ENCODE results near the gene KLHL36.

The KLHL36 gene

DNA sequence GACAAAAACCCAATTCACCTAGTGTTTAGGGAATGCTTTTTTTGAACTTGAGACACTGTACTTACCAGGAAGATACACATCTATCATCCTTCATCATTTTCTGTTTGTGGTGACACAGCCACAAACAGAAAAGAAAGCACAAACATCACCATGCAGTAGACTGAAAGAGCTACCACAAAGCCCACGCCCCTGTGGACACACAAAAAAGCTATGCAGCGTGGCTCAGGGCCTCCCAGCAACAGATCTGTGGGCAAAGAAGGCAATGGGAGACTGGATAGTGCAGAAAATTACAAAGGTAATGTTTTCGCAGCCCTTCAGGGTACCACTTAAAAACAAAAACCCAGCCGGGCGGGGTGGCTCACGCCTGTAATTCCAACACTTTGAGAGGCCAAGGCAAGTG lies 40.0 kb upstream of the KLHL36 start:
- H3K4me1 ChIP-seq (ENCODE audit: insufficient read depth, low read length) = peaks cover 27% of the 10 kb centered on the region
- H3K36me3 ChIP-seq (ENCODE audit: insufficient read depth, low read length) = no peaks in the 10 kb centered on the region
- no peaks in the 10 kb centered on the region for H3K27me3 ChIP-seq (ENCODE audit: control insufficient read depth in 1 of 2, insufficient read depth in 2 of 2, low read length in 2 of 2)
- no peaks in the 10 kb centered on the region for H3K9me3 ChIP-seq (ENCODE audit: low read length)
- no peak overlapping the region for H3K9ac ChIP-seq (ENCODE audit: low read length)
- no peak overlapping the region for H3K4me3 ChIP-seq (ENCODE audit: low read depth in 1 of 2, low read length in 2 of 2)
- no peak overlapping the region for H3K27ac ChIP-seq (ENCODE audit: low read depth, low read length)

GRCh38 chr16:84609563-84610177 lies 38.6 kb upstream of the KLHL36 start:
- no peak overlapping the region for H3K9ac ChIP-seq (ENCODE audit: low read length)
- no peaks in the 10 kb centered on the region for H3K27me3 ChIP-seq (ENCODE audit: control insufficient read depth in 1 of 2, insufficient read depth in 2 of 2, low read length in 2 of 2)
- H3K4me1 ChIP-seq (ENCODE audit: insufficient read depth, low read length) = peaks cover 38% of the 10 kb centered on the region
- H3K36me3 ChIP-seq (ENCODE audit: insufficient read depth, low read length) = no peaks in the 10 kb centered on the region
- H3K9me3 ChIP-seq (ENCODE audit: low read length) = no peaks in the 10 kb centered on the region
- no peak overlapping the region for H3K4me3 ChIP-seq (ENCODE audit: low read depth in 1 of 2, low read length in 2 of 2)
- no peak overlapping the region for H3K27ac ChIP-seq (ENCODE audit: low read depth, low read length)

GRCh38 chr16:84610376-84610775 lies 37.9 kb upstream of the KLHL36 start:
- H3K4me3 ChIP-seq (ENCODE audit: low read depth in 1 of 2, low read length in 2 of 2) = no peak overlapping the region
- H3K9me3 ChIP-seq (ENCODE audit: low read length) = no peaks in the 10 kb centered on the region
- no peak overlapping the region for H3K27ac ChIP-seq (ENCODE audit: low read depth, low read length)

GRCh38 chr16:84611041-84611440 lies 37.3 kb upstream of the KLHL36 start:
- Histone ChIP-seq H3K4me3 (ENCODE audit: low read depth in 1 of 2, low read length in 2 of 2) (no peak overlapping the region), H3K36me3 (ENCODE audit: insufficient read depth, low read length) (no peaks in the 10 kb centered on the region), H3K9ac (ENCODE audit: low read length) (peak overlapping the region; percentile 12), H3K27ac (ENCODE audit: low read depth, low read length) (peak overlapping the region; percentile 12), H3K9me3 (ENCODE audit: low read length) (no peaks in the 10 kb centered on the region), H3K4me1 (ENCODE audit: insufficient read depth, low read length) (peaks cover 51% of the 10 kb centered on the region), H3K27me3 (ENCODE audit: control insufficient read depth in 1 of 2, insufficient read depth in 2 of 2, low read length in 2 of 2) (no peaks in the 10 kb centered on the region)

More at GRCh38 chr16:84610376-84610775, 37.9 kb upstream of the KLHL36 start:
- Histone ChIP-seq H3K36me3 (ENCODE audit: insufficient read depth, low read length) (no peaks in the 10 kb centered on the region), H3K27me3 (ENCODE audit: control insufficient read depth in 1 of 2, insufficient read depth in 2 of 2, low read length in 2 of 2) (no peaks in the 10 kb centered on the region), H3K9ac (ENCODE audit: low read length) (no peak overlapping the region), H3K4me1 (ENCODE audit: insufficient read depth, low read length) (peaks cover 45% of the 10 kb centered on the region)

- Histone ChIP-seq H3K36me3 (ENCODE audit: insufficient read depth, low read length) (no peaks in the 10 kb centered on the region), H3K27ac (ENCODE audit: low read depth, low read length) (no peak overlapping the region), H3K9ac (ENCODE audit: low read length) (no peak overlapping the region), H3K4me3 (ENCODE audit: low read depth in 1 of 2, low read length in 2 of 2) (no peak overlapping the region), H3K9me3 (ENCODE audit: low read length) (no peaks in the 10 kb centered on the region), H3K27me3 (ENCODE audit: control insufficient read depth in 1 of 2, insufficient read depth in 2 of 2, low read length in 2 of 2) (no peaks in the 10 kb centered on the region), H3K4me1 (ENCODE audit: insufficient read depth, low read length) (peaks cover 61% of the 10 kb centered on the region)
These were observed 35.6 kb upstream of the KLHL36 start for GRCh38 chr16:84612686-84613085.

- no peaks in the 10 kb centered on the region for H3K27me3 ChIP-seq (ENCODE audit: control insufficient read depth in 1 of 2, insufficient read depth in 2 of 2, low read length in 2 of 2)
- peaks cover 62% of the 10 kb centered on the region for H3K4me1 ChIP-seq (ENCODE audit: insufficient read depth, low read length)
- peak overlapping the region; percentile 74 for H3K27ac ChIP-seq (ENCODE audit: low read depth, low read length)
- H3K9ac ChIP-seq (ENCODE audit: low read length) = peak overlapping the region; percentile 44
- H3K9me3 ChIP-seq (ENCODE audit: low read length) = no peaks in the 10 kb centered on the region
- H3K4me3 ChIP-seq (ENCODE audit: low read depth in 1 of 2, low read length in 2 of 2) = peak overlapping the region; percentile 14 to 41
- no peaks in the 10 kb centered on the region for H3K36me3 ChIP-seq (ENCODE audit: insufficient read depth, low read length)
These were observed 34.8 kb upstream of the KLHL36 start for GRCh38 chr16:84613408-84614072.

GRCh38 chr16:84614073-84614459 lies 34.2 kb upstream of the KLHL36 start:
- no peaks in the 10 kb centered on the region for H3K27me3 ChIP-seq (ENCODE audit: control insufficient read depth in 1 of 2, insufficient read depth in 2 of 2, low read length in 2 of 2)
- peaks cover 66% of the 10 kb centered on the region for H3K4me1 ChIP-seq (ENCODE audit: insufficient read depth, low read length)
- peak overlapping the region; percentile 44 for H3K9ac ChIP-seq (ENCODE audit: low read length)
- H3K27ac ChIP-seq (ENCODE audit: low read depth, low read length) = peak overlapping the region; percentile 74
- no peaks in the 10 kb centered on the region for H3K36me3 ChIP-seq (ENCODE audit: insufficient read depth, low read length)
- no peaks in the 10 kb centered on the region for H3K9me3 ChIP-seq (ENCODE audit: low read length)
- H3K4me3 ChIP-seq (ENCODE audit: low read depth in 1 of 2, low read length in 2 of 2) = peak overlapping the region; percentile 14 to 41

DNA sequence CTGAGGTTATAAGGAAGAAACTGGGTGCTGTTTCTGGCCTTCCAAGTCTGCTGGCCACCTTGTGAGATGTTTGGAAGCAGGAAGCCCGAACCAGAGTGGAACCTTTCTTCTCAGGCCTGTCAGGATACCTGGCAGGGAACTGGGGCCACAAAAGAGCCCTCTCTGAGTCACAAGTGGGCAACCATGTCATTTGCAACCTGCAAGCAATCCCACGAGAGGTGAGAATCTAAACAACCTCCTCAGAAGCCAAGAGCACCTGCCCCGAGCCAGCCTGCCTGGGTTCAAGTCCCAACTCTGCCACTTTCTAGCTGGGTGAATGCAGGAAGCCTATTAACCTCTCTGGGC lies 33.7 kb upstream of the KLHL36 start:
- Histone ChIP-seq H3K9me3 (ENCODE audit: low read length) (no peaks in the 10 kb centered on the region), H3K27me3 (ENCODE audit: control insufficient read depth in 1 of 2, insufficient read depth in 2 of 2, low read length in 2 of 2) (no peaks in the 10 kb centered on the region), H3K4me1 (ENCODE audit: insufficient read depth, low read length) (peaks cover 66% of the 10 kb centered on the region), H3K9ac (ENCODE audit: low read length) (peak overlapping the region; percentile 44), H3K36me3 (ENCODE audit: insufficient read depth, low read length) (no peaks in the 10 kb centered on the region), H3K4me3 (ENCODE audit: low read depth in 1 of 2, low read length in 2 of 2) (peak overlapping the region in 1 of 2 donors; percentile 20), H3K27ac (ENCODE audit: low read depth, low read length) (peak overlapping the region; percentile 74)

- Histone ChIP-seq H3K36me3 (ENCODE audit: insufficient read depth, low read length) (no peaks in the 10 kb centered on the region), H3K4me3 (ENCODE audit: low read depth in 1 of 2, low read length in 2 of 2) (peak overlapping the region in 1 of 2 donors; percentile 20), H3K4me1 (ENCODE audit: insufficient read depth, low read length) (peaks cover 66% of the 10 kb centered on the region), H3K9me3 (ENCODE audit: low read length) (no peaks in the 10 kb centered on the region), H3K9ac (ENCODE audit: low read length) (no peak overlapping the region), H3K27me3 (ENCODE audit: control insufficient read depth in 1 of 2, insufficient read depth in 2 of 2, low read length in 2 of 2) (no peaks in the 10 kb centered on the region), H3K27ac (ENCODE audit: low read depth, low read length) (no peak overlapping the region)
These were observed 33.1 kb upstream of the KLHL36 start for GRCh38 chr16:84614968-84615813.

DNA sequence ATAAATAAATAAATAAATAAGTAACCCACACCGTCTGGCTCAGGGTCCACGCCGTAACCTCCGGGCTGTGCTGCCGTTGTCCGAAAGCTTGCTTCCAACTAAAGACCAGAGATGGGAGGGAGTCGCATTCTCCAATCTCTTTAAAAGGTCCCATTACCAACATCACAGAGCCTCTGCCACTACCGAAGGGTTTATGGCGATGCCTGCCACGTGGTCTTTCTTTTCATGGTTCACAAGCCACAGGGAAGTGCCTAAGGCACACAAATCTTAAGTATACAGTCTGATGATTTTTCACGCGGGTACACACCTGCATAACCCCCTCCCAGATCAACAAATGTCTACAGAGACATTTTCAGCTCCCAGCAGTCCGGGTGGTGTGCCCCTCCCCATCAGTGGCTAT lies 31.8 kb upstream of the KLHL36 start:
- Histone ChIP-seq H3K27ac (ENCODE audit: low read depth, low read length) (no peak overlapping the region), H3K4me3 (ENCODE audit: low read depth in 1 of 2, low read length in 2 of 2) (peak overlapping the region in 1 of 2 donors; percentile 67), H3K9ac (ENCODE audit: low read length) (peak overlapping the region; percentile 4), H3K36me3 (ENCODE audit: insufficient read depth, low read length) (no peaks in the 10 kb centered on the region), H3K4me1 (ENCODE audit: insufficient read depth, low read length) (peaks cover 56% of the 10 kb centered on the region), H3K27me3 (ENCODE audit: control insufficient read depth in 1 of 2, insufficient read depth in 2 of 2, low read length in 2 of 2) (no peaks in the 10 kb centered on the region), H3K9me3 (ENCODE audit: low read length) (no peaks in the 10 kb centered on the region)

DNA sequence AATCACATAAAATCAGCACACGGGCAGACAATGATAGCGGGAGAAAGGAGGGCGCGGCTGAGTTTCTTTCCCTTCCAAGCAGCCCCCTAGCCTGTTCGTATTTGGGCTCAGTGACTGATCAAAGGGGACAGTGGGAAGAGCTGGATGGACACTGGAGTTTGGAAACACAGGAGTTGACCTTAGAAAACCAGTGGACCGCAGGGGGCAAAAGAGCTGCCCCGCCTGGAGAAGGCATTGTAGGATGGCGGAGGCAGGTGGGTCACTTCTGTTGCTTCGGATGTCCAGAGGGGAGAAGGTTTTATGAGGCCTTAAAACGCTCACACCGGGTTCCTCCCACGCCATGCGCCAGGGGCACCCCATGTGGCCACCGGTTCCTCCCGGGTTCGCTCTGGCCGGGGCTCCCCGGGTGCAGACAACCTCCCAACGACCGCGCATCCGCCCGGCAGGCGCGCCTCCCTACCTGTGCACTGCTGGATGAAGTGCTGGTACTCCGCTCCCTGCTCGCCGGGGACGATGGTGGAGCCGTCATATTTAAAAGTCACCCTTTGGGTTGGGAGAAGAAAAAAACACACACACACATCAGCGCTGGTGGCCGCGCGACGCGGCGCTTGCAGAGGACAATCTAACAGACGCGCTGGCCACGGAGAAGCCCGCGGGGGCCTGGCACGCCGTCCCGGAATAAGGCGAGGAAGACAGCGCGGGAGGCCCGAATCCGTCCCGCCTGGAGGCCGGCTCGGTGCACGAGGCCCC lies 31.1 kb upstream of the KLHL36 start:
- no peaks in the 10 kb centered on the region for H3K9me3 ChIP-seq (ENCODE audit: low read length)
- H3K36me3 ChIP-seq (ENCODE audit: insufficient read depth, low read length) = no peaks in the 10 kb centered on the region
- no peaks in the 10 kb centered on the region for H3K27me3 ChIP-seq (ENCODE audit: control insufficient read depth in 1 of 2, insufficient read depth in 2 of 2, low read length in 2 of 2)
- peaks cover 49% of the 10 kb centered on the region for H3K4me1 ChIP-seq (ENCODE audit: insufficient read depth, low read length)
- peak overlapping the region; percentile 40 to 67 for H3K4me3 ChIP-seq (ENCODE audit: low read depth in 1 of 2, low read length in 2 of 2)
- peak overlapping the region; percentile 62 for H3K27ac ChIP-seq (ENCODE audit: low read depth, low read length)
- H3K9ac ChIP-seq (ENCODE audit: low read length) = peak overlapping the region; percentile 4

Measured in muscle layer of colon (tissue), 2 donors.